Endothelial cell of umbilical vein (primary cell): ENCODE data around the gene KLHL11.

Experiments used
- CTCF ChIP-seq, 2 donors: IDR thresholded peaks; 1 replicate in 1 of 2; 2 replicates in 1 of 2; pipeline ENCODE4 v1.5.1; 2011; ENCODE audit warnings: low read length in 2 of 2, mild to moderate bottlenecking in 2 of 2, moderate library complexity in 2 of 2, control low read depth in 1 of 2, inconsistent platforms in 1 of 2, low read depth in 1 of 2; ENCODE audit not compliant: insufficient read depth in 1 of 2; ENCODE audit errors: extremely low read depth in 1 of 2
- EZH2 ChIP-seq: IDR thresholded peaks from 2 replicates; pipeline ENCODE4 v1.6.1; 2012; ENCODE audit warnings: borderline replicate concordance, low read depth, mild to moderate bottlenecking, moderate library complexity, low read length, inconsistent platforms; ENCODE audit not compliant: severe bottlenecking
- FOS ChIP-seq: IDR thresholded peaks from 2 replicates; pipeline ENCODE4 v1.6.1; 2011; ENCODE audit warnings: mild to moderate bottlenecking, low read length, moderate library complexity, borderline replicate concordance; ENCODE audit not compliant: insufficient read depth
- GATA2 ChIP-seq: IDR thresholded peaks from 2 replicates; pipeline ENCODE4 v1.7.0; 2011; ENCODE audit warnings: low read depth, mild to moderate bottlenecking, moderate library complexity, mixed read lengths, low read length; ENCODE audit not compliant: insufficient read length, insufficient read depth
- JUN ChIP-seq: IDR thresholded peaks from 2 replicates; pipeline ENCODE4 v1.6.1; 2011; ENCODE audit warnings: borderline replicate concordance, low read depth; ENCODE audit not compliant: insufficient read length, insufficient read depth
- MAX ChIP-seq: IDR thresholded peaks from 2 replicates; pipeline ENCODE4 v1.6.1; 2011; ENCODE audit not compliant: insufficient read depth, insufficient read length
- POLR2A ChIP-seq: IDR thresholded peaks from 2 replicates; pipeline ENCODE4 v1.6.1; 2012; ENCODE audit warnings: low read depth, mild to moderate bottlenecking, control low read depth, low read length
- POLR2AphosphoS5 ChIP-seq: IDR thresholded peaks from 2 replicates; pipeline ENCODE4 v1.6.1; 2012; ENCODE audit warnings: low read depth, mild to moderate bottlenecking, control low read depth, low read length, moderate library complexity; ENCODE audit not compliant: insufficient read depth

- no peak for TF ChIP-seq EZH2
- no peak for TF ChIP-seq CTCF (IDR thresholded peaks at IDR 0.05; ENCODE audit: extremely low read depth in 1 of 2, insufficient read depth in 1 of 2, low read depth in 1 of 2, low read length in 2 of 2)
- TF ChIP-seq POLR2AphosphoS5 = no peak
- TF ChIP-seq MAX = no peak
- no peak for TF ChIP-seq POLR2A
- TF ChIP-seq GATA2 = no peak
- TF ChIP-seq FOS = no peak
- TF ChIP-seq JUN = no peak
Measured at GRCh38 chr17:41892021-41892376, 26.8 kb upstream of the KLHL11 start.
